ENCODE results near the gene SLC30A2.

SLC30A2 gene

GRCh38 chr1:26036756-26037281, 9.1 kb downstream of the SLC30A2 start:
- no peak overlapping the region for H3K9ac ChIP-seq (ENCODE audit: low read length)
- no peak overlapping the region for H3K27ac ChIP-seq (ENCODE audit: low read depth, low read length)

GRCh38 chr1:26035959-26036755, 9.8 kb downstream of the SLC30A2 start:
- H3K9me3 ChIP-seq (ENCODE audit: low read length): no peaks in the 10 kb centered on the region
- H3K36me3 ChIP-seq (ENCODE audit: insufficient read depth, low read length): no peaks in the 10 kb centered on the region
- H3K27ac ChIP-seq (ENCODE audit: low read depth, low read length): peak overlapping the region; percentile 94
- peaks cover 7% of the 10 kb centered on the region for H3K4me1 ChIP-seq (ENCODE audit: insufficient read depth, low read length)
- no peaks in the 10 kb centered on the region for H3K27me3 ChIP-seq (ENCODE audit: control insufficient read depth in 1 of 2, insufficient read depth in 2 of 2, low read length in 2 of 2)
- peak overlapping the region; percentile 79 for H3K9ac ChIP-seq (ENCODE audit: low read length)
- peak overlapping the region; percentile 84 to 91 for H3K4me3 ChIP-seq (ENCODE audit: low read depth in 1 of 2, low read length in 2 of 2)

More at GRCh38 chr1:26036756-26037281, 9.1 kb downstream of the SLC30A2 start:
- Histone ChIP-seq H3K4me1 (ENCODE audit: insufficient read depth, low read length) (peaks cover 7% of the 10 kb centered on the region), H3K27me3 (ENCODE audit: control insufficient read depth in 1 of 2, insufficient read depth in 2 of 2, low read length in 2 of 2) (peaks cover 0 to 5% of the 10 kb centered on the region in 2 donors), H3K4me3 (ENCODE audit: low read depth in 1 of 2, low read length in 2 of 2) (no peak overlapping the region), H3K9me3 (ENCODE audit: low read length) (no peaks in the 10 kb centered on the region), H3K36me3 (ENCODE audit: insufficient read depth, low read length) (no peaks in the 10 kb centered on the region)

GRCh38 chr1:26035203-26035958, 10.5 kb downstream of the SLC30A2 start:
- Histone ChIP-seq H3K27ac (ENCODE audit: low read depth, low read length) (peak overlapping the region; percentile 94), H3K36me3 (ENCODE audit: insufficient read depth, low read length) (no peaks in the 10 kb centered on the region), H3K9me3 (ENCODE audit: low read length) (no peaks in the 10 kb centered on the region), H3K27me3 (ENCODE audit: control insufficient read depth in 1 of 2, insufficient read depth in 2 of 2, low read length in 2 of 2) (no peaks in the 10 kb centered on the region), H3K4me1 (ENCODE audit: insufficient read depth, low read length) (peaks cover 7% of the 10 kb centered on the region), H3K4me3 (ENCODE audit: low read depth in 1 of 2, low read length in 2 of 2) (peak overlapping the region; percentile 84 to 91), H3K9ac (ENCODE audit: low read length) (peak overlapping the region; percentile 79)

GRCh38 chr1:26034504-26035202, 11.3 kb downstream of the SLC30A2 start:
- no peak overlapping the region for H3K9ac ChIP-seq (ENCODE audit: low read length)
- H3K27me3 ChIP-seq (ENCODE audit: control insufficient read depth in 1 of 2, insufficient read depth in 2 of 2, low read length in 2 of 2): no peaks in the 10 kb centered on the region
- H3K4me1 ChIP-seq (ENCODE audit: insufficient read depth, low read length): peaks cover 7% of the 10 kb centered on the region
- H3K36me3 ChIP-seq (ENCODE audit: insufficient read depth, low read length): no peaks in the 10 kb centered on the region
- H3K9me3 ChIP-seq (ENCODE audit: low read length): no peaks in the 10 kb centered on the region
- peak overlapping the region; percentile 84 to 91 for H3K4me3 ChIP-seq (ENCODE audit: low read depth in 1 of 2, low read length in 2 of 2)
- no peak overlapping the region for H3K27ac ChIP-seq (ENCODE audit: low read depth, low read length)

GRCh38 chr1:26032656-26033357, 13.1 kb downstream of the SLC30A2 start:
- H3K27me3 ChIP-seq (ENCODE audit: control insufficient read depth in 1 of 2, insufficient read depth in 2 of 2, low read length in 2 of 2): no peaks in the 10 kb centered on the region
- no peak overlapping the region for H3K4me3 ChIP-seq (ENCODE audit: low read depth in 1 of 2, low read length in 2 of 2)
- no peaks in the 10 kb centered on the region for H3K36me3 ChIP-seq (ENCODE audit: insufficient read depth, low read length)
- no peak overlapping the region for H3K27ac ChIP-seq (ENCODE audit: low read depth, low read length)
- H3K9me3 ChIP-seq (ENCODE audit: low read length): no peaks in the 10 kb centered on the region
- H3K4me1 ChIP-seq (ENCODE audit: insufficient read depth, low read length): peaks cover 7% of the 10 kb centered on the region
- H3K9ac ChIP-seq (ENCODE audit: low read length): no peak overlapping the region

- Histone ChIP-seq H3K4me3 (ENCODE audit: low read depth in 1 of 2, low read length in 2 of 2) (no peak overlapping the region), H3K9ac (ENCODE audit: low read length) (no peak overlapping the region), H3K4me1 (ENCODE audit: insufficient read depth, low read length) (peaks cover 7% of the 10 kb centered on the region), H3K27ac (ENCODE audit: low read depth, low read length) (no peak overlapping the region), H3K36me3 (ENCODE audit: insufficient read depth, low read length) (no peaks in the 10 kb centered on the region), H3K27me3 (ENCODE audit: control insufficient read depth in 1 of 2, insufficient read depth in 2 of 2, low read length in 2 of 2) (no peaks in the 10 kb centered on the region), H3K9me3 (ENCODE audit: low read length) (no peaks in the 10 kb centered on the region)
These were observed 14.2 kb downstream of the SLC30A2 start for GRCh38 chr1:26031611-26032220.

- no peak overlapping the region for H3K4me3 ChIP-seq (ENCODE audit: low read depth in 1 of 2, low read length in 2 of 2)
- no peaks in the 10 kb centered on the region for H3K27me3 ChIP-seq (ENCODE audit: control insufficient read depth in 1 of 2, insufficient read depth in 2 of 2, low read length in 2 of 2)
- H3K9me3 ChIP-seq (ENCODE audit: low read length): no peaks in the 10 kb centered on the region
- no peak overlapping the region for H3K27ac ChIP-seq (ENCODE audit: low read depth, low read length)
- no peak overlapping the region for H3K9ac ChIP-seq (ENCODE audit: low read length)
- H3K4me1 ChIP-seq (ENCODE audit: insufficient read depth, low read length): peaks cover 7% of the 10 kb centered on the region
- no peaks in the 10 kb centered on the region for H3K36me3 ChIP-seq (ENCODE audit: insufficient read depth, low read length)
These were observed 14.7 kb downstream of the SLC30A2 start for GRCh38 chr1:26031196-26031595.

GRCh38 chr1:26029864-26030481, 15.9 kb downstream of the SLC30A2 start:
- H3K4me1 ChIP-seq (ENCODE audit: insufficient read depth, low read length): peaks cover 5% of the 10 kb centered on the region
- no peak overlapping the region for H3K4me3 ChIP-seq (ENCODE audit: low read depth in 1 of 2, low read length in 2 of 2)
- H3K36me3 ChIP-seq (ENCODE audit: insufficient read depth, low read length): no peaks in the 10 kb centered on the region
- H3K27ac ChIP-seq (ENCODE audit: low read depth, low read length): no peak overlapping the region
- no peaks in the 10 kb centered on the region for H3K9me3 ChIP-seq (ENCODE audit: low read length)
- no peak overlapping the region for H3K9ac ChIP-seq (ENCODE audit: low read length)
- H3K27me3 ChIP-seq (ENCODE audit: control insufficient read depth in 1 of 2, insufficient read depth in 2 of 2, low read length in 2 of 2): no peaks in the 10 kb centered on the region

GRCh38 chr1:26029054-26029863, 16.7 kb downstream of the SLC30A2 start:
- no peaks in the 10 kb centered on the region for H3K36me3 ChIP-seq (ENCODE audit: insufficient read depth, low read length)
- H3K4me3 ChIP-seq (ENCODE audit: low read depth in 1 of 2, low read length in 2 of 2): no peak overlapping the region
- no peak overlapping the region for H3K27ac ChIP-seq (ENCODE audit: low read depth, low read length)
- no peaks in the 10 kb centered on the region for H3K4me1 ChIP-seq (ENCODE audit: insufficient read depth, low read length)
- no peaks in the 10 kb centered on the region for H3K27me3 ChIP-seq (ENCODE audit: control insufficient read depth in 1 of 2, insufficient read depth in 2 of 2, low read length in 2 of 2)
- no peak overlapping the region for H3K9ac ChIP-seq (ENCODE audit: low read length)
- H3K9me3 ChIP-seq (ENCODE audit: low read length): no peaks in the 10 kb centered on the region
